ENCODE measurements around the gene CCL26.
"Not testable (repeated sequence)": the region's sequence is repeated elsewhere in the genome, so short reads cannot be mapped to it uniquely, and the experiment has no call there.

Gene CCL26

DNA sequence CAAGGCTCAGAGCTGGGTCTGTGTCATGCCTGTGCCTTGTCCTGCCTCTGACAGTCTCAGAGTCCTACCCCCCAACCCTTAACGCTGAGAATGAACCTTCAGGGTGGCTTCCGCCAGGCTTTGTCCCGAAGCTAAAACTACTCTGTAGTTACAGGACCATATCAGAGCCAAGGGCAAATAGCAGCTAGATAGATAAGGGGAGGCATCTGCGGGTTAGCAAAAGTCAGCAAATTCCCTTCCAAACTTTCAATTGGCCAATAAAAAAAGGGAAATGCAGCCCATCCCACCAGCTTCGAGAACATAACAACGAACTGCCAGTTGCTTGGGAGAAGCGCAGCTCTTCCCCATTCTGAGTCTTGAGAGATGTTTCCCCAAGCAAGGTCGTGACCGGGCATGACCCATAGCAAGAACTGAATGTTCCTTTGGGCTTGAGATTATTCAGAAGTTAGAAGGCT lies 23.8 kb upstream of the CCL26 start:
- H3K27ac ChIP-seq (ENCODE audit: low read length) = no peak overlapping the region
- DNase-seq (ENCODE audit: low read depth, low spot score) = no peak
- no CpG with 5 or more reads among the region's 9 CpGs for WGBS (ENCODE audit: insufficient coverage, insufficient read length)

DNA sequence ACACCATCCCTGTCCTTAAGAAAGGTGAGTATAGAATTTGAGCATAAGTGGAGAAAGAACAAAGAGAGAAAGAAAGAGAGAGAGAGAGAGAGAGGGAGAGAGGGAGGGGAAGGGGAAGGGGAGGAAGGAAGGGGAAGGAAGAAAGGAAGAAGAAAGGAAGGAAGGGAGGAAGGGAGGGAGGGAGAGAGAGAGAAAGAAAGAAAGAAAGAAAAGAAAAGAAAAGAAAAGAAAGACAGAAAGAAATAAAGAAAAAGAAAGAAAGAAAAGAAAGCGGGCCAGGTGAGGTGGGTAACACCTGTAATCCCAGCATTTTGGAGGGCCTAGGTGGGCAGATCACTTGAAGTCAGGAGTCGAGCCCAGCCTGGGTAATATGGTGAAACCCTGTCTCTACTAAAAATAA lies 21.7 kb upstream of the CCL26 start:
- Histone ChIP-seq H3K27me3 (ENCODE audit: control insufficient read depth, insufficient read depth, low read length) (no peaks in the 10 kb centered on the region), H3K36me3 (ENCODE audit: control insufficient read depth, insufficient read depth, low read length) (no peaks in the 10 kb centered on the region; the same call in 1 of the 2 replicates), H3K27ac (ENCODE audit: low read length) (no peak overlapping the region), H3K9me3 (ENCODE audit: control insufficient read depth, insufficient read depth, low read length) (no peaks in the 10 kb centered on the region), H3K4me1 (ENCODE audit: control insufficient read depth, insufficient read depth, low read length) (peaks cover 2% of the 10 kb centered on the region; the same call in 1 of the 2 replicates), H3K4me3 (ENCODE audit: low read length) (no peak overlapping the region)
- no peak for DNase-seq (ENCODE audit: low read depth, low spot score)
- WGBS (ENCODE audit: insufficient coverage, insufficient read length) = no CpG with 5 or more reads among the region's 2 CpGs

More for the DNA sequence above, 23.8 kb upstream of the CCL26 start:
- Histone ChIP-seq H3K27me3 (ENCODE audit: control insufficient read depth, insufficient read depth, low read length) (no peaks in the 10 kb centered on the region), H3K4me3 (ENCODE audit: low read length) (no peak overlapping the region), H3K36me3 (ENCODE audit: control insufficient read depth, insufficient read depth, low read length) (no peaks in the 10 kb centered on the region; the same call in 1 of the 2 replicates), H3K9me3 (ENCODE audit: control insufficient read depth, insufficient read depth, low read length) (no peaks in the 10 kb centered on the region), H3K4me1 (ENCODE audit: control insufficient read depth, insufficient read depth, low read length) (no peaks in the 10 kb centered on the region)

DNA sequence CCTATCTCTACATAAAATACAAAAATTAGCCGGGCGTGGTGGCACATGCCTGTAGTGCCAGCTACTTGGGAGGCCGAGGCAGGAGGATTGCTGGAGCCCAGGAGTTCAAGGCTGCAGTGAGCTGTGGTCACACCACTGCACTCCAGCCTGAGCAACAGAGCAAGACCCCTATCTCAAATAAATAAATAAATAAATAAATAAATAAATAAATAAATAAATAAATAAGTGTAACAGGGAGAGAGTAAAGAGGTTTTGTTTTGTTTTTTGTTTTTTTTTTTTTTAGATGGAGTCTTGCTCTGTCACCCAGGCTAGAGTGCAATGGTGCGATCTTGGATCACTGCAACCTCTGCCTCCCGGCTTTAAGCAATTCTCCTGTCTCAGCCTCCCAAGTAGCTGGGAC lies 20.6 kb upstream of the CCL26 start:
- H3K4me1 ChIP-seq (ENCODE audit: control insufficient read depth, insufficient read depth, low read length); H3K9me3 ChIP-seq (ENCODE audit: control insufficient read depth, insufficient read depth, low read length); H3K4me3 ChIP-seq (ENCODE audit: low read length); H3K27ac ChIP-seq (ENCODE audit: low read length); H3K27me3 ChIP-seq (ENCODE audit: control insufficient read depth, insufficient read depth, low read length); DNase-seq (ENCODE audit: low read depth, low spot score); H3K36me3 ChIP-seq (ENCODE audit: control insufficient read depth, insufficient read depth, low read length): not testable (repeated sequence)
- WGBS (ENCODE audit: insufficient coverage, insufficient read length) = no CpG with 5 or more reads among the region's 5 CpGs

DNA sequence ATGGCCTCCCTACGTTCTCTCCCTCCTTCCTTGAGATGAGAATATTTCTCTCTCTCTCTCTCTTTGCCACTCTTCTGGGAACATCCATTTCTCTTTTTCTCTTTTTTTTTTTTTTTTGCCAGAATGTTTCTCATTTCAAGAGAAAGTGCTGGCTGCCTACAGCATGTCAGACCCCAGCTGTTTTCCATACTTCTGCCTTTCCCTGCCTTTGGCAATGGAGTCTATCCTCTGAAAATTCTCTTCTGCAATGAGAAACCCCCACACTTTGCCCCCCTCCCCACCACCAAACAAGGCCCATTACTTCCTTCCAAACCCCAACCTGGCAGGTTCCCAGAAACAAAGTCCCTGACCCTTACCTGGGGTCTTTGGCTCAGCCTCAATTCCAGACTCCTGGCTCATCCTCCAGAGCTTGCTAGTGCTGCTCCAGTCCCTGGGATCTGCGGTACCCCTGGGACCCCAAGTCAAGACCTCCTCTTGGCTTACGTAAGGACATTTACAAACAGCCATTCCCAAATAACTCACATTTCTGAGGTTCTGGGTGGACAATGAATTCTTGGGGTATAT lies 17.4 kb upstream of the CCL26 start:
- peaks cover 2% of the 10 kb centered on the region; the same call in 1 of the 2 replicates for H3K4me1 ChIP-seq (ENCODE audit: control insufficient read depth, insufficient read depth, low read length)
- no peaks in the 10 kb centered on the region; the same call in 1 of the 2 replicates for H3K36me3 ChIP-seq (ENCODE audit: control insufficient read depth, insufficient read depth, low read length)
- H3K27me3 ChIP-seq (ENCODE audit: control insufficient read depth, insufficient read depth, low read length) = no peaks in the 10 kb centered on the region
- no peak overlapping the region for H3K27ac ChIP-seq (ENCODE audit: low read length)
- no peak overlapping the region for H3K4me3 ChIP-seq (ENCODE audit: low read length)
- WGBS (ENCODE audit: insufficient coverage, insufficient read length) = no CpG with 5 or more reads among the region's 3 CpGs
- DNase-seq (ENCODE audit: low read depth, low spot score) = no peak
- no peaks in the 10 kb centered on the region for H3K9me3 ChIP-seq (ENCODE audit: control insufficient read depth, insufficient read depth, low read length)

- not testable (repeated sequence) for H3K4me1 ChIP-seq (ENCODE audit: control insufficient read depth, insufficient read depth, low read length); DNase-seq (ENCODE audit: low read depth, low spot score); H3K27me3 ChIP-seq (ENCODE audit: control insufficient read depth, insufficient read depth, low read length); H3K4me3 ChIP-seq (ENCODE audit: low read length); H3K27ac ChIP-seq (ENCODE audit: low read length); H3K9me3 ChIP-seq (ENCODE audit: control insufficient read depth, insufficient read depth, low read length); H3K36me3 ChIP-seq (ENCODE audit: control insufficient read depth, insufficient read depth, low read length)
- WGBS (ENCODE audit: insufficient coverage, insufficient read length) = no CpG with 5 or more reads among the region's 14 CpGs
These were observed 16.3 kb upstream of the CCL26 start for GRCh38 chr7:75788154-75788847.

DNA sequence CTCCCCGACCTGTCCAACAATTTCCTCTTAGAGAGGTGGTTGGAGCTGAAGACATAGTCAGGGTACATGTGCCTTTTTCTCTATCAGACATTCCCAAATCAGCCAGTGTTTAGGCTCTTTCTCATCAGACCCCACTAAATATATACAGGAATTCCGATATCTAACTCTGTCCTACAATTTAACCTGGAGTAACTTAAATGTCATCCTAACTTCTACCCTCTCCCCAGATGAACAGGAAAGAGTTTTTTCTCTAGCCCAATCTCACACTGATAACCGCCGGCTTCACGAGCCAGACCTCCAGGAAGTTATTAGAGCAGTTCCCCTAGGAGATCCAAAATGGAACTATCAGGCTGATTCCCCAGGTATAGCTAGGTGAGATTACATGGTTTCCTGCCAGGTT lies 11.0 kb upstream of the CCL26 start:
- H3K4me1 ChIP-seq (ENCODE audit: control insufficient read depth, insufficient read depth, low read length); H3K27me3 ChIP-seq (ENCODE audit: control insufficient read depth, insufficient read depth, low read length); DNase-seq (ENCODE audit: low read depth, low spot score); H3K27ac ChIP-seq (ENCODE audit: low read length); H3K36me3 ChIP-seq (ENCODE audit: control insufficient read depth, insufficient read depth, low read length); H3K4me3 ChIP-seq (ENCODE audit: low read length); H3K9me3 ChIP-seq (ENCODE audit: control insufficient read depth, insufficient read depth, low read length): not testable (repeated sequence)
- no CpG with 5 or more reads among the region's 5 CpGs for WGBS (ENCODE audit: insufficient coverage, insufficient read length)

GRCh38 chr7:75780647-75781273 lies 8.7 kb upstream of the CCL26 start:
- WGBS (ENCODE audit: insufficient coverage, insufficient read length) = no CpG with 5 or more reads among the region's 14 CpGs
- H3K4me3 ChIP-seq (ENCODE audit: low read length) = not testable (repeated sequence)

DNA sequence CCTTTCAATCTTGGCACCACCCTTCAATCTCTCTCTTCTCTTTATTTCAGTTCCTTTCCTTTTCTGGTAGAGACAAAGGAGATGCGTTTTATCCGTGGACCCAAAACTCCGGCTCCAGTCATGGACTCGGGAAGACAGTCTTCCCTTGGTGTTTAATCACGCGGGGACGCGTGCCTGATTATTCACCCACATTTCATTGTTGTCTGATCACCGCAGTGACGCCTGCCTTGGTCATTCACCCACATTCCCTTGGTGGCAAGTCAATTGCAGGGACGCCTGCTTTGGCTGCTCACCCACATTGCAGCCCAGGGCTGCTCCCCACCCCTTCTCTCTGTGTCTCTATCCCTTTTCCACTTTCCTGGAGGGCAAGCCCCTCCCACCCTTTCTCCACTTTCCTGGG lies 7.5 kb upstream of the CCL26 start:
- not testable (repeated sequence) for H3K4me1 ChIP-seq (ENCODE audit: control insufficient read depth, insufficient read depth, low read length); H3K4me3 ChIP-seq (ENCODE audit: low read length); H3K27me3 ChIP-seq (ENCODE audit: control insufficient read depth, insufficient read depth, low read length); H3K36me3 ChIP-seq (ENCODE audit: control insufficient read depth, insufficient read depth, low read length); H3K27ac ChIP-seq (ENCODE audit: low read length); H3K9me3 ChIP-seq (ENCODE audit: control insufficient read depth, insufficient read depth, low read length); DNase-seq (ENCODE audit: low read depth, low spot score)
- WGBS (ENCODE audit: insufficient coverage, insufficient read length) = no CpG with 5 or more reads among the region's 11 CpGs

More at GRCh38 chr7:75780647-75781273, 8.7 kb upstream of the CCL26 start:
- H3K27me3 ChIP-seq (ENCODE audit: control insufficient read depth, insufficient read depth, low read length); H3K27ac ChIP-seq (ENCODE audit: low read length); H3K9me3 ChIP-seq (ENCODE audit: control insufficient read depth, insufficient read depth, low read length); DNase-seq (ENCODE audit: low read depth, low spot score); H3K36me3 ChIP-seq (ENCODE audit: control insufficient read depth, insufficient read depth, low read length); H3K4me1 ChIP-seq (ENCODE audit: control insufficient read depth, insufficient read depth, low read length): not testable (repeated sequence)

GRCh38 chr7:75779035-75779434 lies 7.0 kb upstream of the CCL26 start:
- not testable (repeated sequence) for H3K4me3 ChIP-seq (ENCODE audit: low read length); H3K4me1 ChIP-seq (ENCODE audit: control insufficient read depth, insufficient read depth, low read length); H3K9me3 ChIP-seq (ENCODE audit: control insufficient read depth, insufficient read depth, low read length); H3K27ac ChIP-seq (ENCODE audit: low read length); H3K27me3 ChIP-seq (ENCODE audit: control insufficient read depth, insufficient read depth, low read length); DNase-seq (ENCODE audit: low read depth, low spot score); H3K36me3 ChIP-seq (ENCODE audit: control insufficient read depth, insufficient read depth, low read length)
- WGBS (ENCODE audit: insufficient coverage, insufficient read length) = no CpG with 5 or more reads among the region's 11 CpGs

- no peaks in the 10 kb centered on the region for H3K9me3 ChIP-seq (ENCODE audit: control insufficient read depth, insufficient read depth, low read length)
- H3K4me1 ChIP-seq (ENCODE audit: control insufficient read depth, insufficient read depth, low read length) = no peaks in the 10 kb centered on the region; the same call in 1 of the 2 replicates
- WGBS (ENCODE audit: insufficient coverage, insufficient read length) = no CpG with 5 or more reads among the region's 12 CpGs
- no peaks in the 10 kb centered on the region for H3K36me3 ChIP-seq (ENCODE audit: control insufficient read depth, insufficient read depth, low read length)
- H3K4me3 ChIP-seq (ENCODE audit: low read length) = no peak overlapping the region
- H3K27ac ChIP-seq (ENCODE audit: low read length) = no peak overlapping the region
- no peaks in the 10 kb centered on the region for H3K27me3 ChIP-seq (ENCODE audit: control insufficient read depth, insufficient read depth, low read length)
- DNase-seq (ENCODE audit: low read depth, low spot score) = no peak
These were observed 4.4 kb upstream of the CCL26 start for GRCh38 chr7:75776295-75776971.
